IPS-NIHi11 (cell line): Measurements from ENCODE around the gene NELL1.

Source experiments
- DNase-seq: peaks from one replicate; pipeline ENCODE4 v3.0.0; 2012; ENCODE audit warnings: mixed read lengths, low spot score

Gene NELL1

GRCh38 chr11:20668131-20668809, 1.1 kb upstream of the NELL1 start:
- no peak for DNase-seq

- DNase-seq: peak; percentile 33
These were observed 666 bp downstream of the NELL1 start for GRCh38 chr11:20669820-20670684.

GRCh38 chr11:20670932-20671403, 1.6 kb downstream of the NELL1 start:
- no peak for DNase-seq

- DNase-seq: peak; percentile 26
These were observed 2.6 kb downstream of the NELL1 start for GRCh38 chr11:20671856-20672546.

GRCh38 chr11:20672575-20672974, 3.2 kb downstream of the NELL1 start:
- peak; percentile 40 for DNase-seq

GRCh38 chr11:20676658-20677057, 7.3 kb downstream of the NELL1 start:
- no peak for DNase-seq

GRCh38 chr11:20688761-20689160, 19.4 kb downstream of the NELL1 start:
- DNase-seq: no peak

GRCh38 chr11:20707876-20708275, 38.5 kb downstream of the NELL1 start:
- no peak for DNase-seq

- no peak for DNase-seq
These were observed 43.5 kb downstream of the NELL1 start for GRCh38 chr11:20712912-20713311.

- no peak for DNase-seq
These were observed 46.1 kb downstream of the NELL1 start for GRCh38 chr11:20715464-20715863.

- no peak for DNase-seq
These were observed 46.5 kb downstream of the NELL1 start for GRCh38 chr11:20715931-20716330.

- DNase-seq: no peak
These were observed 50.4 kb downstream of the NELL1 start for GRCh38 chr11:20719821-20720220.

GRCh38 chr11:20723366-20723765, 54.0 kb downstream of the NELL1 start:
- DNase-seq: no peak

GRCh38 chr11:20729597-20730105, 60.3 kb downstream of the NELL1 start:
- DNase-seq: no peak

- DNase-seq: no peak
These were observed 62.4 kb downstream of the NELL1 start for GRCh38 chr11:20731676-20732215.

- no peak for DNase-seq
These were observed 69.7 kb downstream of the NELL1 start for GRCh38 chr11:20739107-20739506.

- no peak for DNase-seq
These were observed 70.2 kb downstream of the NELL1 start for GRCh38 chr11:20739577-20739976.

- peak; percentile 71 for DNase-seq
These were observed 85.5 kb downstream of the NELL1 start for GRCh38 chr11:20754933-20755332.

GRCh38 chr11:20759541-20759940, 90.2 kb downstream of the NELL1 start:
- no peak for DNase-seq

GRCh38 chr11:20760811-20761210, 91.4 kb downstream of the NELL1 start:
- DNase-seq: no peak

- DNase-seq: no peak
These were observed 92.9 kb downstream of the NELL1 start for GRCh38 chr11:20762116-20762844.
